Mesenchymal stem cell (in vitro differentiated cells and primary cell): ENCODE data around the gene MED14.

Experiments
- DNase-seq: peaks from one replicate; pipeline ENCODE4 v3.0.0-alpha.2; 2013
- H2AFZ ChIP-seq: one replicate; pipeline ENCODE4 v1.6.1; 2013; ENCODE audit warnings: low read depth, mild to moderate bottlenecking, control low read depth, inconsistent platforms, low read length, moderate library complexity
- H2AK5ac ChIP-seq: 2 replicates; pipeline ENCODE4 v1.6.1; 2013; ENCODE audit warnings: low read length, moderate library complexity, mild to moderate bottlenecking, inconsistent platforms; ENCODE audit not compliant: severe bottlenecking
- H2BK120ac ChIP-seq: one replicate; pipeline ENCODE4 v1.6.1; 2013; ENCODE audit warnings: low read depth, mild to moderate bottlenecking, inconsistent platforms, low read length, moderate library complexity
- H2BK12ac ChIP-seq, 2 experiments: one replicate each; pipeline ENCODE4 v1.6.1; 2013; ENCODE audit warnings: inconsistent platforms in 2 of 2, low read length in 2 of 2, mild to moderate bottlenecking in 2 of 2, moderate library complexity in 2 of 2, control low read depth in 1 of 2
- H2BK15ac ChIP-seq: one replicate; pipeline ENCODE4 v1.6.1; 2013; ENCODE audit warnings: mild to moderate bottlenecking, low read depth, inconsistent platforms; ENCODE audit not compliant: poor library complexity, severe bottlenecking
- H2BK5ac ChIP-seq: 2 replicates; pipeline ENCODE4 v1.6.1; 2013; ENCODE audit warnings: low read depth, mild to moderate bottlenecking, low read length, control low read depth, inconsistent platforms; ENCODE audit not compliant: poor library complexity, severe bottlenecking
- H3K14ac ChIP-seq, 2 experiments: one replicate each; pipeline ENCODE4 v1.6.1; 2013; ENCODE audit warnings: inconsistent platforms in 2 of 2, low read length in 2 of 2, control low read depth in 1 of 2, mild to moderate bottlenecking in 1 of 2, moderate library complexity in 1 of 2
- H3K18ac ChIP-seq, 2 experiments: one replicate each; pipeline ENCODE4 v1.6.1; 2013; ENCODE audit warnings: inconsistent platforms in 2 of 2, low read length in 2 of 2, control low read depth in 1 of 2, low read depth in 1 of 2, mild to moderate bottlenecking in 1 of 2
- H3K23ac ChIP-seq, 2 experiments: one replicate each; pipeline ENCODE4 v1.6.1; 2013; ENCODE audit warnings: inconsistent platforms in 2 of 2, low read length in 2 of 2, mild to moderate bottlenecking in 2 of 2, moderate library complexity in 2 of 2, control low read depth in 1 of 2
- H3K27ac ChIP-seq: 2 replicates; pipeline ENCODE4 v1.5.1; 2013; ENCODE audit warnings: mild to moderate bottlenecking, moderate library complexity, low read length, control low read depth, inconsistent platforms; ENCODE audit not compliant: poor library complexity, severe bottlenecking
- H3K27me3 ChIP-seq, 2 experiments: 2 replicates each; pipeline versions ENCODE4 v1.6.1 to v1.7.0; 2013; ENCODE audit warnings: low read length in 2 of 2, mild to moderate bottlenecking in 2 of 2, moderate library complexity in 2 of 2, control low read depth in 1 of 2, inconsistent platforms in 1 of 2; ENCODE audit not compliant: control insufficient read depth in 1 of 2, insufficient read depth in 1 of 2
- H3K36me3 ChIP-seq, 2 experiments: 2 replicates each; pipeline versions ENCODE4 v1.6.1 to v1.7.0; 2013; ENCODE audit warnings: low read length in 2 of 2, control low read depth in 1 of 2, inconsistent platforms in 1 of 2, low read depth in 1 of 2, mild to moderate bottlenecking in 1 of 2; ENCODE audit not compliant: insufficient read depth in 2 of 2, control insufficient read depth in 1 of 2
- H3K4ac ChIP-seq, 2 experiments: one replicate each; pipeline ENCODE4 v1.6.1; 2013; ENCODE audit warnings: inconsistent platforms in 2 of 2, low read length in 2 of 2, mild to moderate bottlenecking in 2 of 2, moderate library complexity in 2 of 2, control low read depth in 1 of 2, low read depth in 1 of 2
- H3K4me1 ChIP-seq: 2 replicates; pipeline ENCODE4 v1.6.1; 2013; ENCODE audit warnings: low read depth, low read length, control low read depth; ENCODE audit not compliant: control insufficient read depth, insufficient read depth
- H3K4me2 ChIP-seq: 2 replicates; pipeline ENCODE4 v1.6.1; 2013; ENCODE audit warnings: low read length, mild to moderate bottlenecking, inconsistent platforms; ENCODE audit not compliant: poor library complexity, severe bottlenecking
- H3K4me3 ChIP-seq, 2 experiments: 2 replicates each; pipeline versions ENCODE4 v1.5.1 to v1.7.0; 2013; ENCODE audit warnings: low read length in 2 of 2, mild to moderate bottlenecking in 2 of 2, control low read depth in 1 of 2, low read depth in 1 of 2; ENCODE audit not compliant: insufficient read depth in 1 of 2
- H3K79me1 ChIP-seq: replicated peaks from 2 replicates; pipeline ENCODE4 v1.6.1; 2013; ENCODE audit warnings: mild to moderate bottlenecking, control low read depth, low read length, inconsistent platforms; ENCODE audit not compliant: poor library complexity, severe bottlenecking
- H3K9ac ChIP-seq: 2 replicates; pipeline ENCODE4 v1.7.0; 2013; ENCODE audit warnings: mild to moderate bottlenecking, low read length, moderate library complexity
- H3K9me3 ChIP-seq: 2 replicates; pipeline ENCODE4 v1.7.0; 2013; ENCODE audit warnings: mild to moderate bottlenecking, low read length; ENCODE audit not compliant: control insufficient read depth
- H4K8ac ChIP-seq: one replicate; pipeline ENCODE4 v1.6.1; 2013; ENCODE audit warnings: inconsistent platforms, mild to moderate bottlenecking, low read length, moderate library complexity
- H4K91ac ChIP-seq: one replicate; pipeline ENCODE4 v1.6.1; 2013; ENCODE audit warnings: mild to moderate bottlenecking, low read length, inconsistent platforms
- WGBS: methylation state at CpG from one replicate; pipeline ENCODE4 v1.1.7; 2013; ENCODE audit warnings: mixed read lengths; 5-methylcytosine and 5-hydroxymethylcytosine counted together

The MED14 gene

GRCh38 chrX:40772290-40772689 is 36.9 kb upstream of the MED14 start:
- H2BK12ac ChIP-seq = no peak overlapping the region
- H3K23ac ChIP-seq = no peak overlapping the region
- H3K9ac ChIP-seq = no peak overlapping the region
- H3K4me3 ChIP-seq = no peak overlapping the region
- no peak overlapping the region for H3K4me2 ChIP-seq
- H4K91ac ChIP-seq = no peak overlapping the region
- H2AK5ac ChIP-seq = no peak overlapping the region
- peak; percentile 24 for DNase-seq
- no peak overlapping the region for H2BK5ac ChIP-seq
- no peak overlapping the region for H4K8ac ChIP-seq
- H2BK120ac ChIP-seq = no peak overlapping the region
- no peak overlapping the region for H3K4ac ChIP-seq
- no peak overlapping the region for H2BK15ac ChIP-seq
- H3K27me3 ChIP-seq = peaks cover 0 to 31% of the 10 kb centered on the region in 2 experiments
- no peaks in the 10 kb centered on the region for H3K79me1 ChIP-seq
- 67% methylated on average over 1 of the region's 2 CpGs for WGBS
- no peak overlapping the region for H3K14ac ChIP-seq
- no peaks in the 10 kb centered on the region for H3K36me3 ChIP-seq
- H3K9me3 ChIP-seq = no peaks in the 10 kb centered on the region
- no peak overlapping the region for H3K18ac ChIP-seq
- H3K4me1 ChIP-seq = no peaks in the 10 kb centered on the region
- H2AFZ ChIP-seq = no peak overlapping the region
- H3K27ac ChIP-seq = no peak overlapping the region

- DNase-seq = no peak
- Histone ChIP-seq H2AFZ (no peak overlapping the region), H2BK120ac (no peak overlapping the region), H3K14ac (no peak overlapping the region), H3K27me3 (peaks cover 0 to 49% of the 10 kb centered on the region in 2 experiments), H3K4me3 (no peak overlapping the region), H4K91ac (no peak overlapping the region), H3K4me1 (no peaks in the 10 kb centered on the region), H3K4me2 (no peak overlapping the region), H3K23ac (no peak overlapping the region), H3K4ac (no peak overlapping the region), H2AK5ac (no peak overlapping the region), H3K9ac (no peak overlapping the region), H2BK5ac (no peak overlapping the region), H2BK12ac (no peak overlapping the region), H4K8ac (no peak overlapping the region), H3K27ac (no peak overlapping the region), H3K9me3 (peaks cover 3% of the 10 kb centered on the region), H2BK15ac (no peak overlapping the region), H3K79me1 (no peaks in the 10 kb centered on the region), H3K36me3 (no peaks in the 10 kb centered on the region), H3K18ac (no peak overlapping the region)
- WGBS = no CpG with 5 or more reads among the region's 1 CpG
Measured at GRCh38 chrX:40761762-40762161, 26.4 kb upstream of the MED14 start.

- Histone ChIP-seq H3K4me3 (no peak overlapping the region), H3K9me3 (no peaks in the 10 kb centered on the region), H4K8ac (no peak overlapping the region), H2BK5ac (no peak overlapping the region), H2BK12ac (no peak overlapping the region), H3K27me3 (peaks cover 0 to 31% of the 10 kb centered on the region in 2 experiments), H3K18ac (no peak overlapping the region), H3K4ac (no peak overlapping the region), H2BK120ac (no peak overlapping the region), H3K79me1 (no peaks in the 10 kb centered on the region), H3K4me1 (no peaks in the 10 kb centered on the region), H2AFZ (no peak overlapping the region), H3K23ac (no peak overlapping the region), H3K9ac (no peak overlapping the region), H2BK15ac (no peak overlapping the region), H3K14ac (no peak overlapping the region), H4K91ac (no peak overlapping the region), H3K27ac (no peak overlapping the region), H2AK5ac (no peak overlapping the region), H3K4me2 (no peak overlapping the region), H3K36me3 (no peaks in the 10 kb centered on the region)
- DNase-seq = no peak
- no CpG with 5 or more reads among the region's 1 CpG for WGBS
Measured at GRCh38 chrX:40759374-40759773, 24.0 kb upstream of the MED14 start.

- H3K4me2 ChIP-seq = no peak overlapping the region
- DNase-seq = peak; percentile 2
- no peak overlapping the region for H3K23ac ChIP-seq
- no peak overlapping the region for H3K4me3 ChIP-seq
- no peak overlapping the region for H3K9ac ChIP-seq
- H2AFZ ChIP-seq = no peak overlapping the region
- H3K9me3 ChIP-seq = peaks cover 4% of the 10 kb centered on the region
- H3K4me1 ChIP-seq = no peaks in the 10 kb centered on the region
- H3K79me1 ChIP-seq = no peaks in the 10 kb centered on the region
- no peak overlapping the region for H3K4ac ChIP-seq
- H3K14ac ChIP-seq = no peak overlapping the region
- H2BK120ac ChIP-seq = no peak overlapping the region
- H2BK12ac ChIP-seq = no peak overlapping the region
- no peak overlapping the region for H4K8ac ChIP-seq
- no peak overlapping the region for H2BK15ac ChIP-seq
- no CpG with 5 or more reads among the region's 1 CpG for WGBS
- peaks cover 0 to 36% of the 10 kb centered on the region in 2 experiments for H3K27me3 ChIP-seq
- no peak overlapping the region for H4K91ac ChIP-seq
- no peak overlapping the region for H3K27ac ChIP-seq
- no peak overlapping the region for H2AK5ac ChIP-seq
- no peak overlapping the region for H2BK5ac ChIP-seq
- no peak overlapping the region for H3K18ac ChIP-seq
- no peaks in the 10 kb centered on the region for H3K36me3 ChIP-seq
Measured at GRCh38 chrX:40757058-40757457, 21.7 kb upstream of the MED14 start.
